Measurements from ENCODE around the gene CNTN1.

- TF ChIP-seq EZH2 (IDR thresholded peaks at IDR 0.05; ENCODE audit: borderline replicate concordance, insufficient read depth, low read length, poor library complexity, severe bottlenecking), result no peak
- TF ChIP-seq, protein P1, sequence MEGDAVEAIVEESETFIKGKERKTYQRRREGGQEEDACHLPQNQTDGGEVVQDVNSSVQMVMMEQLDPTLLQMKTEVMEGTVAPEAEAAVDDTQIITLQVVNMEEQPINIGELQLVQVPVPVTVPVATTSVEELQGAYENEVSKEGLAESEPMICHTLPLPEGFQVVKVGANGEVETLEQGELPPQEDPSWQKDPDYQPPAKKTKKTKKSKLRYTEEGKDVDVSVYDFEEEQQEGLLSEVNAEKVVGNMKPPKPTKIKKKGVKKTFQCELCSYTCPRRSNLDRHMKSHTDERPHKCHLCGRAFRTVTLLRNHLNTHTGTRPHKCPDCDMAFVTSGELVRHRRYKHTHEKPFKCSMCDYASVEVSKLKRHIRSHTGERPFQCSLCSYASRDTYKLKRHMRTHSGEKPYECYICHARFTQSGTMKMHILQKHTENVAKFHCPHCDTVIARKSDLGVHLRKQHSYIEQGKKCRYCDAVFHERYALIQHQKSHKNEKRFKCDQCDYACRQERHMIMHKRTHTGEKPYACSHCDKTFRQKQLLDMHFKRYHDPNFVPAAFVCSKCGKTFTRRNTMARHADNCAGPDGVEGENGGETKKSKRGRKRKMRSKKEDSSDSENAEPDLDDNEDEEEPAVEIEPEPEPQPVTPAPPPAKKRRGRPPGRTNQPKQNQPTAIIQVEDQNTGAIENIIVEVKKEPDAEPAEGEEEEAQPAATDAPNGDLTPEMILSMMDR (IDR thresholded peaks at IDR 0.05; ENCODE audit: poor library complexity, severe bottlenecking), result no peak
- no peak for TF ChIP-seq SMC3 (conservative IDR thresholded peaks at IDR 0.05; ENCODE audit: poor library complexity)
- TF ChIP-seq TAF1 (IDR thresholded peaks at IDR 0.05; ENCODE audit: low read depth), result no peak
- TF ChIP-seq REST (IDR thresholded peaks at IDR 0.05; ENCODE audit: borderline replicate concordance), result no peak
These were observed 399.9 kb downstream of the CNTN1 start for GRCh38 chr12:41092115-41092514.

Data from neural cell (in vitro differentiated cells).